Measurements from ENCODE around the gene FGA. TPM values are rescaled to one million over a fixed set of nuclear protein-coding genes. Genes with fewer than 3 reads are reported as not detected.

Gene FGA
- total and polyA plus RNA-seq, 7 donors: 0.79 to 0.83 TPM; not detected in 5

DNA sequence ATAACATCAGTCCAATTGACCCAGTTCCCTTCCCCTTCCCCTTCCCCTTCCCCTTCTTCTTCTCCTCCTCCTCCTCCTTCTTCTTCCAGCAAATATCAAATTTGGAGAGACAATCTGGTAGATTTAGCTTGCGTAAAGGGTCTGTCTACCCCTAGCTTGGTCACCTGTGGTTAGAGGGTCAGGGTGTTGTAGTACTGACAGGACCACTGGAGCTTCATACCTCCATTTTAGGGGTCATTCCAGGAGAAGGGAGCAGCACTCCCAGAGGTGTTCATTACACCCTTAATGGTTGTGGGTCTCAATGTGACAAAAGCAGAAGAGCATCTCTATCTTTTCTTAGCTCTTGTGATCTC lies 31.4 kb downstream of the FGA start:
- no peaks in the 10 kb centered on the region for H3K36me3 ChIP-seq (ENCODE audit: insufficient read depth in 1 of 2, low read depth in 1 of 2)
- intact Hi-C loops (cut with DNase I): no loop called here
- TF ChIP-seq CTCF (IDR thresholded peaks at IDR 0.05): no peak
- H3K4me3 ChIP-seq: no peak overlapping the region
- DNase-seq (no peak), ATAC-seq (no peak)
- 90 to 91% (median 91%) methylated on average over 1 of the region's 1 CpG for WGBS, 3 donors
- no peaks in the 10 kb centered on the region for H3K9me3 ChIP-seq
- no peaks in the 10 kb centered on the region for H3K4me1 ChIP-seq
- no peak overlapping the region for H3K27ac ChIP-seq
- H3K27me3 ChIP-seq (ENCODE audit: insufficient read depth in 3 of 3, low read length in 2 of 3): no peaks in the 10 kb centered on the region

GRCh38 chr4:154551872-154552686 lies 38.5 kb downstream of the FGA start:
- ATAC-seq (peak; percentile 70 to 79 (median 72)), DNase-seq (peak; percentile 65 to 73)
- 13 to 29% (median 19%) methylated on average over 6 of the region's 6 CpGs for WGBS, 3 donors
- intact Hi-C loops (cut with DNase I): loop anchor here (2.0 to 5.0 kb wide), 4 partner anchors 70 to 821 kb away; no protein-coding TSS in a partner anchor
- H3K9me3 ChIP-seq: no peaks in the 10 kb centered on the region
- no peaks in the 10 kb centered on the region for H3K27me3 ChIP-seq (ENCODE audit: insufficient read depth in 3 of 3, low read length in 2 of 3)
- peaks cover 0 to 10% of the 10 kb centered on the region in 2 donors for H3K36me3 ChIP-seq (ENCODE audit: insufficient read depth in 1 of 2, low read depth in 1 of 2)
- peak; percentile 90 for TF ChIP-seq CTCF (IDR thresholded peaks at IDR 0.05)
- H3K4me3 ChIP-seq: no peak overlapping the region
- peaks cover 9% of the 10 kb centered on the region for H3K4me1 ChIP-seq
- H3K27ac ChIP-seq: no peak overlapping the region

DNA sequence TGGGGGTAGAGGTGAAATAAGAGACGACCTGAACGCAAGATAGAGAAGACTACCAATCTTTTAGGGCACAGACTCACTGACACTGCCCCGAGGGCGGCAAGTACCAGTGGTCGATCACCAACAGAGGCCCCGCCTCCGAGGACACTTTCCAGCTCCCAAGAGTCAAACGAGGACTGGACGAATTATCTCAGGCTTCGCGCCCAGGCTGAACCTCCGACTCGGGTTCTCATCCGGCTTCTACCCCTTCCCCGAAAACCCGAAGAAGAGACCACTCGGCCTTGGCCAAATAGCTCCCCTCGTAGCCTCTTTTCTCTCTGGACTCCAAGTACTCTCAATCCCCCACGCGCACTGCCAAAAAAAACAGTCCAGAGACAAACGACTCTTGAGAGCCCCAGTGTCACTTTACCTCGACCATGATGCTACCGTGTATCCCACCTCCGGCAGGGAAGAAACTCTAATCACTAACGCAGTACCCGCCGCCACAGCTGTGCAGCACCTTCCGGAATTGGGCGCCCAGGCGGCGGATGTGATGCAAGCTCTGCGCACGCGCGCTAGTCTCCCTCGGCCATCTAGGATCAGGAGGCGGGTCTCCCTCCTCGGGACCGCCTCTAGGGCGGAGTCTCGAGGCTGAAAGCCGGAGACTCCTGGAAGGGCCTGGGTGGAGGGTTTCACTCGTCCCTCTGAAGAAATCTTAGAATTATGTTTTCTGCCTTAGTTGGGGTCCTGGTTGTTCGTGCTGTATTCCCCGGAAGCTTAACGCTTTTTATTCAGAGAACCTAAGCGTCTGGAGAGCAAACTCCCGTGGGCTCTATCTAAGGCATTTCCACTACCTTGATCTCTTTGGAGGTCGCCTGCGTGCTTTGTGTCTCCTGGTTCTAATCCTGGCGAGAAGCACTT lies 40.4 kb downstream of the FGA start, which contains the start of gene PLRG1:
Gene PLRG1 (minus strand): TSS at position 507 of the 897 bp plus-strand sequence. CDS start 92 bp downstream, at position 415.
- ATAC-seq: peak; percentile 100
- intact Hi-C loops (cut with DNase I): loop anchor here (5.0 kb wide), 2 partner anchors 72 to 817 kb away; no protein-coding TSS in a partner anchor
- Histone ChIP-seq H3K9me3 (no peaks in the 10 kb centered on the region), H3K4me3 (peak within 1 kb of the TSS; percentile 75), H3K27me3 (ENCODE audit: insufficient read depth in 3 of 3, low read length in 2 of 3) (no peaks in the 10 kb centered on the region), H3K4me1 (peaks cover 9% of the 10 kb centered on the region), H3K36me3 (ENCODE audit: insufficient read depth in 1 of 2, low read depth in 1 of 2) (peaks cover 0 to 29% of the 10 kb centered on the region in 2 donors), H3K27ac (peak within 1 kb of the TSS; percentile 78)
- peak; percentile 98 to 99 for DNase-seq
- peak; percentile 38 for TF ChIP-seq CTCF (IDR thresholded peaks at IDR 0.05)
- WGBS, 3 donors: 0 to 1% (median 0%) methylated on average over 50 to 51 of the region's 51 CpGs

DNA sequence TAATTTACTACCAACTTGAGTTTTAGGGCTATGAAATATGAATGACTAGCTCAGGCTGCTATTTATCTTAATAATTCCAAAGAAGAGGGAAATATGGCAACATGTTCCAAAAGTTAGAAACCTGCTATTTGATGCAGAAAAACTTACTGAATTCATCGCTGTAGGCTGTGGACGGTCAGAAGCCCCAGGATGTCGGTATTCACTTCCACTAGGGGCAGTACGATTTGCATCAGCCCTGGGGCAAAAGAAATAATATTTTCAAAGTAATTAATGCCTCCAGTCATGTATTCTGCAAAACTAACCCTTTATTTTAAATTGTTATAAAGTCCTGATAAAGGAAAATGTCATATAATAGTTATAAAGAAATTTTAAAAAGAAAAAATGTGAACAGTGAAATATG lies 44.9 kb downstream of the FGA start:
- DNase-seq: no peak
- 89 to 91% (median 91%) methylated on average over 4 of the region's 4 CpGs for WGBS, 3 donors
- TF ChIP-seq CTCF (IDR thresholded peaks at IDR 0.05): no peak
- Histone ChIP-seq H3K4me3 (no peak overlapping the region), H3K27me3 (ENCODE audit: insufficient read depth in 3 of 3, low read length in 2 of 3) (no peaks in the 10 kb centered on the region), H3K4me1 (peaks cover 9% of the 10 kb centered on the region), H3K9me3 (no peaks in the 10 kb centered on the region), H3K36me3 (ENCODE audit: insufficient read depth in 1 of 2, low read depth in 1 of 2) (peaks cover 0 to 74% of the 10 kb centered on the region in 2 donors), H3K27ac (no peak overlapping the region)
- no peak for ATAC-seq
- intact Hi-C loops (cut with DNase I): no loop called here
